Muscle layer of colon (tissue), 2 donors: Measurements from ENCODE around the gene NDUFS2.
A peak's percentile ranks its signal among the peaks of the same experiment; 100 is the strongest.
"Not testable (repeated sequence)": the region's sequence is repeated elsewhere in the genome, so short reads cannot be mapped to it uniquely, and the experiment has no call there.

Experiments
- H3K27ac ChIP-seq: one replicate; pipeline ENCODE4 v1.7.0; 2013; ENCODE audit warnings: low read depth, mild to moderate bottlenecking, low read length, moderate library complexity
- H3K27me3 ChIP-seq, 2 donors: one replicate each; pipeline ENCODE4 v1.7.0; 2013; ENCODE audit warnings: low read length in 2 of 2, mild to moderate bottlenecking in 2 of 2; ENCODE audit not compliant: insufficient read depth in 2 of 2, control insufficient read depth in 1 of 2
- H3K36me3 ChIP-seq: one replicate; pipeline ENCODE4 v1.7.0; 2013; ENCODE audit warnings: mild to moderate bottlenecking, low read length; ENCODE audit not compliant: insufficient read depth
- H3K4me1 ChIP-seq: one replicate; pipeline ENCODE4 v1.7.0; 2013; ENCODE audit warnings: mild to moderate bottlenecking, low read length; ENCODE audit not compliant: insufficient read depth
- H3K4me3 ChIP-seq, 2 donors: one replicate each; pipeline ENCODE4 v1.7.0; 2013; ENCODE audit warnings: low read length in 2 of 2, low read depth in 1 of 2, mild to moderate bottlenecking in 1 of 2, moderate library complexity in 1 of 2
- H3K9ac ChIP-seq: one replicate; pipeline ENCODE4 v1.7.0; 2013; ENCODE audit warnings: low read length
- H3K9me3 ChIP-seq: one replicate; pipeline ENCODE4 v1.7.0; 2013; ENCODE audit warnings: mild to moderate bottlenecking, low read length
- donor health status: abdominal sarcoma.
- donor health status: Adenocarcinoma of cecum.

Gene NDUFS2

GRCh38 chr1:161242313-161242712, 40.1 kb downstream of the NDUFS2 start:
- Histone ChIP-seq H3K9me3 (no peaks in the 10 kb centered on the region), H3K4me3 (no peak overlapping the region), H3K4me1 (no peaks in the 10 kb centered on the region), H3K27me3 (no peaks in the 10 kb centered on the region), H3K36me3 (no peaks in the 10 kb centered on the region), H3K27ac (no peak overlapping the region), H3K9ac (no peak overlapping the region)

DNA sequence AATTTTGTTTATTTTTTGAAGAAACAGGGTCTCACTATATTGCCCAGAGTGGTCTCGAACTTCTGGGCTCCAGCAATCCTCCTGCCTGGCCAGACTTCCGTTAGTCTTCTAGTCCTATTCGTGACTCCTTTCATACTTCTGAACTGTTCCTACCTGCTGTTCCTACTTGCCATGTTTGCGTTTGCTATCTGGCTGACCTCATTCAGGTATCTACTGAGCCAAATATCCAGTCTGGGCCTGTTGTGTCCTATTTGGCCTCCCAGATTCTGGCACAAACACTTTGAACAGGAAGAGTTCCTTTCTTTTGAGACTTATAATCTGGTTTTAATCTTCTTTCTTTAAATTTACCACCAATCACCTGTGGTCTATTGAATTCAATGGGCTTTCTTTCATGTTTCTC, 42.7 kb downstream of the NDUFS2 start:
- Histone ChIP-seq H3K36me3 (no peaks in the 10 kb centered on the region), H3K27me3 (no peaks in the 10 kb centered on the region), H3K4me1 (no peaks in the 10 kb centered on the region), H3K4me3 (no peak overlapping the region), H3K9ac (no peak overlapping the region), H3K9me3 (no peaks in the 10 kb centered on the region), H3K27ac (no peak overlapping the region)

GRCh38 chr1:161250100-161250499, 47.9 kb downstream of the NDUFS2 start:
- not testable (repeated sequence) for H3K4me3 ChIP-seq, H3K27me3 ChIP-seq, H3K9me3 ChIP-seq, H3K9ac ChIP-seq, H3K36me3 ChIP-seq, H3K27ac ChIP-seq, H3K4me1 ChIP-seq

GRCh38 chr1:161250829-161251228, 48.7 kb downstream of the NDUFS2 start:
- H3K27me3 ChIP-seq, result no peaks in the 10 kb centered on the region
- H3K36me3 ChIP-seq, result no peaks in the 10 kb centered on the region
- H3K27ac ChIP-seq, result no peak overlapping the region
- no peaks in the 10 kb centered on the region for H3K9me3 ChIP-seq
- H3K9ac ChIP-seq, result no peak overlapping the region
- H3K4me3 ChIP-seq, result no peak overlapping the region
- H3K4me1 ChIP-seq, result no peaks in the 10 kb centered on the region

GRCh38 chr1:161251579-161251978, 49.4 kb downstream of the NDUFS2 start:
- Histone ChIP-seq H3K9ac (no peak overlapping the region), H3K4me3 (no peak overlapping the region), H3K27me3 (no peaks in the 10 kb centered on the region), H3K36me3 (no peaks in the 10 kb centered on the region), H3K27ac (no peak overlapping the region), H3K9me3 (no peaks in the 10 kb centered on the region), H3K4me1 (no peaks in the 10 kb centered on the region)

- not testable (repeated sequence) for H3K4me1 ChIP-seq, H3K9me3 ChIP-seq, H3K27ac ChIP-seq, H3K9ac ChIP-seq, H3K4me3 ChIP-seq, H3K36me3 ChIP-seq
- H3K27me3 ChIP-seq, result peaks cover 0 to 13% of the 10 kb centered on the region in 2 donors
Observed at GRCh38 chr1:161255302-161255701, 53.1 kb downstream of the NDUFS2 start.

DNA sequence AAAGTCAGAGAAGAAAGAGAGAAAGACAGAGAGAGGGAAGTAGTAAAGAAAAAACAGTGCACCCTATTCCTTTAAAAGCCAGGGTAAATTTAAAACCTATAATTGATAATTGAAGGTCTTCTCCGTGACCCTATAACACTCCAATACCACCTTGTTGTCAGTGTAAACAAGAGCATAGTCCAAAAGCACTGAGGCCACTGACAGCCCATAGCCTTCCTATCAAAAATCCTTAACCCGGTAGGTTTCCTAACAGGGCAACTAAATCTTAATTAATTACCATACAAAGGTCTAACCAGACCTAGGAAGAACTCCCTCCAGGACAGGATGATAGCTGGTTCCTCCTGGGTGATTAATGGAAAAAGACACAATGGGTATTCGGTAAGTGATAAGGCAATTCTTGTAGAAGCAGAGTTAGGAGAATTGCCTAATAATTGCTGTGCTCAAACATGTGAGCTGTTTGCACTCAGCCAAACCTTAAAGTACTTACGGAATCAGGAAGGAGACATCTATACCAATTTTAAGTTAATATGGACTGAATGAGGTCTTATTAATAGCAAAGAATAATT, 53.9 kb downstream of the NDUFS2 start:
- H3K4me3 ChIP-seq, H3K9ac ChIP-seq, H3K9me3 ChIP-seq, H3K27ac ChIP-seq, H3K36me3 ChIP-seq: not testable (repeated sequence)
- Histone ChIP-seq H3K27me3 (peaks cover 0 to 13% of the 10 kb centered on the region in 2 donors), H3K4me1 (peaks cover 10% of the 10 kb centered on the region)

DNA sequence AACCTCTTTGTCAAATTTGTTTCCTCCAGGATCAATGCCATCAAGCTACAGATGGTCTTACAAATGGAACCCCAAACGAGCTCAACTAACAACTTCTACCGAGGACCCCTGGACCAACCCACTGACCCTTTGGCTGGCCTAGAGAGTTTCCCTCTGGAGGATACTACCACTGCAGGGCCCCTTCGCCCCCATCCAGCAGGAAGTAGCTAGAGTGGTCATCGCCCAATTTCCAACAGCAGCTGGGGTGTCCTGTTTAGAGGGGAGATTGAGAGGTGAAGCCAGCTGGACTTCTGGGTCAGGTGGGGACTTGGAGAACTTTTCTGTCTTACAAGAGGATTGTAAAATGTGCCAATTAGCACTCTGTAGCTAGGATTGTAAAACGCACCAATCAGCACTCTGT, 54.9 kb downstream of the NDUFS2 start:
- H3K36me3 ChIP-seq, H3K9me3 ChIP-seq, H3K9ac ChIP-seq, H3K27ac ChIP-seq, H3K4me3 ChIP-seq: not testable (repeated sequence)
- peaks cover 10% of the 10 kb centered on the region for H3K4me1 ChIP-seq
- peaks cover 0 to 13% of the 10 kb centered on the region in 2 donors for H3K27me3 ChIP-seq

- Histone ChIP-seq H3K9me3 (peaks cover 6% of the 10 kb centered on the region), H3K27me3 (peaks cover 0 to 13% of the 10 kb centered on the region in 2 donors), H3K4me1 (peaks cover 10% of the 10 kb centered on the region), H3K36me3 (no peaks in the 10 kb centered on the region), H3K4me3 (peak within 1 kb of the TSS; percentile 71 to 79), H3K27ac (peak within 1 kb of the TSS; percentile 74), H3K9ac (peak within 1 kb of the TSS; percentile 0)
Observed at GRCh38 chr1:161258439-161259344, 56.5 kb downstream of the NDUFS2 start, which contains the start of gene PCP4L1. PCP4L1 (plus strand) TSS chr1:161258745; CDS start chr1:161258975, 230 bp downstream.

DNA sequence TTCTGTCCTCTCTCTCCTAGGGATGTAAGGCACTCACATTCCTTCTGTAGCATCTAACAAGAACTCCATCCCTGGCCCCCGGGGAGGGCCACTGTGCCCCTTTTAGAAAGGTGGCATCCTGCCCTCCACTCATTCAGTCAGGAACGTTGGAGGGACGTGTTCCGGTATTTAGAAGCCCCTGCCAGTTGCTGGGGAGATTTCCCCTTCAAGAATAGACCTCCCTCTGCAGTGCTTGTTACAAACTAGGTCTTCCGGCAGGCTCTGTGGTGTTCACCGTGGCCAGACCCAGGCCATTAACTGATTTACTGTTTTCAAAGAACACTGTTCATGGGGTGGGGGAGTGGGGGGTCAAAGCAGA, 57.2 kb downstream of the NDUFS2 start:
- peak overlapping the region; percentile 0 for H3K9ac ChIP-seq

DNA sequence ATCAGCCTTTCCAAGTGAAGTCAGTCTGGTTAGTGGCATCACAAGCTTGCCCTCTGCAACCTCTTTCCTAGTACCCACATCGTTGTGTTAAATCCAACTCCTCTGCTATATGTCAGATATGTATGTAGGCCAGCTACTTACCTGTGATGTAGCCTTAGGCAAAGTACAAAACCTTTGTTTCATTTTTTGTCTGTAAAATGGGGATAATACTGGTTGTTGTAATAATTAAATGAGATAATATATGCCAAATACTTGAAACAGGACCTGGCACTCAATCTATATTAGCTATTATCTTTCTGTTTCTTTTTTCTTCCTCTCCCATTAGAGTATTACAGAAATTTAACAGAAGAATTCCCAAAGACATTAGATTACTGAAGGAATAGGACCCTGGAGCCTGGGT, 57.6 kb downstream of the NDUFS2 start:
- H3K27ac ChIP-seq, result peak overlapping the region; percentile 74
- H3K27me3 ChIP-seq, result peaks cover 0 to 13% of the 10 kb centered on the region in 2 donors
- H3K9ac ChIP-seq, result peak overlapping the region; percentile 0
- H3K9me3 ChIP-seq, result peaks cover 6% of the 10 kb centered on the region
- peak overlapping the region in 1 of 2 donors; percentile 32 for H3K4me3 ChIP-seq
- peaks cover 10% of the 10 kb centered on the region for H3K4me1 ChIP-seq
- H3K36me3 ChIP-seq, result no peaks in the 10 kb centered on the region

More for the DNA sequence above, 57.2 kb downstream of the NDUFS2 start:
- peak overlapping the region; percentile 71 to 79 for H3K4me3 ChIP-seq
- peaks cover 6% of the 10 kb centered on the region for H3K9me3 ChIP-seq
- peaks cover 10% of the 10 kb centered on the region for H3K4me1 ChIP-seq
- peaks cover 0 to 13% of the 10 kb centered on the region in 2 donors for H3K27me3 ChIP-seq
- no peaks in the 10 kb centered on the region for H3K36me3 ChIP-seq
- H3K27ac ChIP-seq, result peak overlapping the region; percentile 74
